GM18867 (cell line): Measurements from ENCODE around the gene GMDS.

Experiments used
- ATAC-seq: cut with Tn5 transposase; IDR thresholded peaks from one replicate; pipeline ENCODE4 v1.9.1; 2021; ENCODE audit warnings: mild to moderate bottlenecking, moderate library complexity; ENCODE audit not compliant: unreplicated experiment

GMDS gene

GRCh38 chr6:2053691-2054090 is 191.7 kb downstream of the GMDS start:
- no peak for ATAC-seq

- ATAC-seq: no peak
These were observed 197.6 kb downstream of the GMDS start for GRCh38 chr6:2047855-2048254.

GRCh38 chr6:2044192-2044591 is 201.2 kb downstream of the GMDS start:
- ATAC-seq: no peak

- ATAC-seq: no peak
These were observed 202.3 kb downstream of the GMDS start for GRCh38 chr6:2042956-2043648.

- no peak for ATAC-seq
These were observed 207.3 kb downstream of the GMDS start for GRCh38 chr6:2038092-2038491.

GRCh38 chr6:2037237-2037926 is 208.0 kb downstream of the GMDS start:
- no peak for ATAC-seq

GRCh38 chr6:2036710-2037023 is 208.7 kb downstream of the GMDS start:
- no peak for ATAC-seq

- ATAC-seq: no peak
These were observed 209.3 kb downstream of the GMDS start for GRCh38 chr6:2035826-2036709.

- no peak for ATAC-seq
These were observed 210.4 kb downstream of the GMDS start for GRCh38 chr6:2035046-2035445.

- ATAC-seq: no peak
These were observed 211.1 kb downstream of the GMDS start for GRCh38 chr6:2034256-2034655.

GRCh38 chr6:2033544-2033943 is 211.9 kb downstream of the GMDS start:
- no peak for ATAC-seq

- no peak for ATAC-seq
These were observed 214.6 kb downstream of the GMDS start for GRCh38 chr6:2030682-2031244.

GRCh38 chr6:2029952-2030351 is 215.5 kb downstream of the GMDS start:
- ATAC-seq: no peak

GRCh38 chr6:2029130-2029794 is 216.1 kb downstream of the GMDS start:
- ATAC-seq: no peak

- ATAC-seq: peak; percentile 55
These were observed 216.9 kb downstream of the GMDS start for GRCh38 chr6:2028457-2029038.

- ATAC-seq: no peak
These were observed 219.3 kb downstream of the GMDS start for GRCh38 chr6:2026133-2026532.

GRCh38 chr6:2021713-2022125 is 223.7 kb downstream of the GMDS start:
- ATAC-seq: no peak

- no peak for ATAC-seq
These were observed 224.5 kb downstream of the GMDS start for GRCh38 chr6:2020909-2021308.

- no peak for ATAC-seq
These were observed 226.4 kb downstream of the GMDS start for GRCh38 chr6:2019051-2019450.

GRCh38 chr6:2016040-2016439 is 229.4 kb downstream of the GMDS start:
- no peak for ATAC-seq
